SHP77 (cell line): ENCODE data around the gene THBS3.

Experiments
- DNase-seq, 2 experiments: peaks; one replicate each; lab custom pipeline; 2025; lab: John Stamatoyannopoulos, UW

The THBS3 gene

DNA sequence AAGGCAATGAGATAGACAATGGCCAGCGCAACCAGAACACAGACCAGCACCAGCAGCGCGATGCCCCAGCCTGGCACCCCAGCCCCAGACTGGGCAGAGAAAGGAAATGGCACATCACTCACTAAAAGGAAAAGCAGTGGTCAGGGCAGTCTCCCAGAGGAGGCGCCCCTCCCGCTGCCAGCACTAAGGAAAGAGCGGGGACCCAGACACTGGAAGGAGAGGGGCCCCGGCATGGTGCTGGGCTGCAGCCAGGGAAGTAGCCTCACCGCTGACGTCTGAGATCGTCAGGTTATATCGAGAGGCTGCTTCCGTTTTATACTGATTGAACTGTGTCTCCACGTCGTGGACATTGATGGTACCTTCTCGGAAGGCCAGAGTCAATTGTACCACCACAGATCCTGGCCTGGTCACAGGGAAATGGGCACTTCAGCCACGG lies 20.2 kb downstream of the THBS3 start:
- no peak for DNase-seq

DNA sequence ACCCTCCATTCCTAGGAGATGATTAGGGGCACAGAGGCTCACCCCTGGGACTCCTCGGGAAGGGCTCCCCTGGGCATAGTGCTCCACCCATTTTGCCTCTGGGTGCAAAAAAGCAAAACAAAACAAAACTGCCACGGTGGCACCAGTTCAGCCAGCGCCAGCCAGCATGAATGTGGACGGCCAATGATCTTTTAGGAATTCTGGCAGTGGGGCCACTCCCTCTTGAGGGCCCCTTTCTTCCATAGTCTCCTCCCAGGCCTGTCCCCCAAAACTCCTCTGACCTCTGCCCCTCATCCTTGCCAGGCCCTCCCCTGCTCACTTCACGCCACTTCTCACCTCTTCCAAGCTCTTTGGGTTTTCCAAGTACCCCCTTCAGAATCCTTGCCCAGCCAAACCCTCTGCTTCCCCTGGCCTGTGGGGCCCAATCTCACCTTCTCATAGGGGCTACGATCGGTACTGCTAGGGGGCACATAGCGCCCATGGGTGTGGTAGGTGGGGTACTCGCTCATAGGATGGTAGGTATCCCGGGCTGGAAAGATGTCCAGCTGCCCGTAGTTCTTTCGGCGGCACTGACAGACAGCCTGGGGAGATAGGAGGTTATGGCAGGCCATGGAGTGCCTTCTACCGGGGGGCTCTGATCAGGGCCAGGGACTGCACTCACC lies 20.8 kb downstream of the THBS3 start:
- no peak for DNase-seq

DNA sequence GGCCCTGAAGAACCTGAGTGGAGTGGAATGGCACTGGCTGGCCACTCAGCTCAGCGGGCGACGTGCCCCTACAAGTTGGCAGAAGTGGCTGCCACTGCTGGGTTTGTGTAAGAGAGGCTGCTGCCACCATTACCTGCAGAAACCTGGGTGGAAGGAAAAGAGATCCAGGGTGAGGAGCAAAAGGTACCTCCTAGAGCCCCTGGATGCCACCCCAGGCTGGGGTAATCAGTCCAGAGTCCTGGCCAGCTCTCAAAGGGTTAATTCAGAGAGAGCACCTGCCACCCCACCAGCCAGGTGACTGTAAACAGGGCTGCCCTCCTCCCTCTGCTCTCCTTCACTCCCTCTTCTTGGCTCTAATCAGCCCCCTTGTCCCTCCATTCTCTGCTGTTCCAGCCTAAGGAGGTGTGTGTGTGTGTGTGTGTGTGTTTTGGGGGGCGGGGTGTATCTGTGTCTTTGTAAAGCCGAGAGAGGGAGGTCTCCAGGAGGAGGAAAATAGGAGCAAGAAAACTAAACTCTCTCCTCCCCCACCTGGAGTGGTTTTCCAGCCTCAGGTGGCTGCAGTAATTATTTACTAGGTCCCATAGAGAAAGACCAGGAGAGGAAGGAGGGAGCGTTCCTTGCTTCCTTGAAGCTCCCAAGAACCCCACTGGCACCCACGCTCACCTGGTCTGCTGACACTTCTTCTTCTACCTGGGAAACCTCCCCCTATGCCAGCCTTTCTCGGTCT lies 21.5 kb downstream of the THBS3 start:
- DNase-seq = no peak

DNA sequence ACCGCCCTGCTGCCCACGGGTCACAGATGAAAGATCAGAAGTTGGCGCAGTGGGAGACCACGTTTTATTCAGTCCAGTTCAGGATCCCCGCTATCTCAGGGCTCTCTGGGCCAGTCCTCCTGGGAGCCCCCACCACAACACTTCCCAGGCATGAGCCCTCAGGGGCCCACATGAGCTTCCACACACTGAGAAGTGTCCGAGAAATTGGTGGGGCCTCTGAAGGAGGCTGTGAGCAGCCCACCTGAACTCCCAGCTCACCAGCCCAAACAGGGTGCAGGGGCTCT lies 22.0 kb downstream of the THBS3 start:
- no peak for DNase-seq

DNA sequence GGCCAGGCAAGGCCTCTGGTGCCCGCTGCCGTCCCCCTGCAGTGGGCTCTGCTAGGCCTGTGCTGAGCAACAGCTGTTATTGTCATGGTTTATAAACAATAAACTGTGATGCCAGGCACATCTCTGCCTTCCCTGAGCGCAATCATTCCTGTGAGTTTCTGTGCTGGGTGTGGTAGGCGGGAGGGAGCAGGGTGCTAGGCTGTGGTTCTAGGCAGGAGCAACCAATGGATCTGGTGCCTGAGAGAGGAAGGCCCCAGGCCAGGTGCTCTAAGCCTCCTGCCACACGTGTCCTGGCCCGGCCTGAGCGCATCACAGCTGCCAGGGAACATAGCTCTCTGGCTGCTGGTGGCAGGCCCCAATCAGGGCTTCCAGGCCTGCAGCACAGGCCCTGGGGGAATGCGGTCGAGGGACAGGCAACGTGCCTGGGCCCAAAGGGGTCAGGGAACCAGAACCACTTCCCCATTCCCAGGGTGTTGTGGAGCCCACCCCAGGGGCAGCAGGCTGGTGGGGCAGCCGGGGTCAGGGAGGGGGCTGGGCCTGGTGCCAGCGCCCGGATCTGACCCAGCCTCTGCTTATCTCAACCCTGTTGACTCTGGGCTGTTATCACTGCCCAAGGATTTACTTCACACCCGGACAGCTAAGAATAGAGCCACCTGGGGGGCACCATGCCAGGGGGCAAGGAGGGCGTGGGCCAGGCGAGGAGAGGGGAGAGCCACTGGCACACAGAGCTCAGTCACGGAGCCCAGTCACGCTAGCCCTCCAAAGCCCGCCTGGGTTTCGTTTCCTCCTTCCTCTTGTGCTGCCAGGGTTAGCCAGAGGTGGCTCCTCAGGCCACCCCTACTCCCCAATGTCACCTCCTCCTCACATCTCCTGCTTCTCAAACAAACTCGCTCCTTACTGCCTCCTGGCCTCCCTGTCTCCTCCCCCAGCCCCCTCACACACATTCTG lies 22.6 kb downstream of the THBS3 start:
- no peak for DNase-seq

DNA sequence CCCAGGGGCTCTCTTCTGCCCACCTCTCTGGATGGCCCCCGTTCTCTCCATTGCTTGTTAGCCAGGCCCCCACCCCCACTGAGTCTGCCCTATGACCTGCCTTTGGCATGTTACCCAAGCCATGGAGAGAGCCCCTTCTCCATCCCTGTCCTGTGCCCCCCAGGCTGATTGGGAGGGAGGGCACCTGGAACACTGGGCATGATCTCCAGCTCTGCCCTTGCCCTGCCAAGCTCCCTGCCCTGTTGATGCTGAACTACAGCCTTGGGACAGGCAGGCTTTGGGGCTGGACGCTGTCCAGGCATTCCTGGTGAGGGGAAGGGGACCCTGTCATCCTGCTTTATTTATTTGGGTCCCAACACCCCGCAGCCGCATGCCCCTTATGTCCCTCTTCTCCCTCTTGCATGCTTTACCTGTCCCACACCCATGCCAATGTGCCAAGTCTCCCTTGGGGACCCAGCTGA lies 23.3 kb downstream of the THBS3 start:
- no peak for DNase-seq

DNA sequence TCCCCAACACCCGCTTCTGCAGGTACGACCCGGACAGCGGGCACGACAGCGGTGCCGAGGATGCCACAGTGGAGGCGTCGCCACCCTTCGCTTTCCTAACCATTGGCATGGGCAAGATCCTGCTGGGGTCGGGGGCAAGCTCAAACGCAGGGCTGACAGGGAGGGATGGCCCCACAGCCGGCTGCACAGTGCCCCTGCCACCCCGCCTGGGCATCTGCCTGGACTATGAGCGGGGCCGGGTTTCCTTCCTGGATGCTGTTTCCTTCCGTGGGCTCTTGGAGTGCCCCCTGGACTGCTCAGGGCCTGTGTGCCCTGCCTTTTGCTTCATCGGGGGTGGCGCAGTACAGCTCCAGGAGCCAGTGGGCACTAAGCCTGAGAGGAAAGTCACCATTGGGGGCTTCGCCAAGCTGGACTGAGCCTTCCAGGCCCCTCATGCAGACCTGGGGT lies 23.9 kb downstream of the THBS3 start:
- no peak for DNase-seq

DNA sequence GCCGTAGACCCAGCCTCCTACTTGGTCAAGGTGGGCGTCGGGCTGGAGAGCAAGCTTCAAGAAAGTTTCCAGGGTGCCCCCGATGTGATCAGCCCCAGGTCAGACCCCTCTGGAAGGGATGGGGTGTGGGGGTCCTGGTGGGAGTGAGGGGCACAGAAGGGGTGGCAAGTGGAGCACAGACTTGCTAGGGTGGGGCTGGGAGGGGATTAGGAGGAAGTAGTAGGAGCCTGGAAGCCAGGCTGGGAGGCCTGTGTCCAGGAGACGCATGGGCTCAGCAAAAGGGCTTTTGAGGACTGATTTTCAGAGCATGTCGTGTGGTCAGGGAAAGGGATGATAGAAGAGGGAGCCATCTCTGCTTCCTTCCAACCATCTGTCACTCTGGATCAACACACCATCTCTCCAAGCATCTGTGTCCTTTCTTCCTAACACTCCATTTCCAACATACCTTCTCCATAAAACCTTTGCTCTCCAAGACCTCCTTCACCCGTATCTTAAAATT lies 25.6 kb downstream of the THBS3 start:
- no peak for DNase-seq

DNA sequence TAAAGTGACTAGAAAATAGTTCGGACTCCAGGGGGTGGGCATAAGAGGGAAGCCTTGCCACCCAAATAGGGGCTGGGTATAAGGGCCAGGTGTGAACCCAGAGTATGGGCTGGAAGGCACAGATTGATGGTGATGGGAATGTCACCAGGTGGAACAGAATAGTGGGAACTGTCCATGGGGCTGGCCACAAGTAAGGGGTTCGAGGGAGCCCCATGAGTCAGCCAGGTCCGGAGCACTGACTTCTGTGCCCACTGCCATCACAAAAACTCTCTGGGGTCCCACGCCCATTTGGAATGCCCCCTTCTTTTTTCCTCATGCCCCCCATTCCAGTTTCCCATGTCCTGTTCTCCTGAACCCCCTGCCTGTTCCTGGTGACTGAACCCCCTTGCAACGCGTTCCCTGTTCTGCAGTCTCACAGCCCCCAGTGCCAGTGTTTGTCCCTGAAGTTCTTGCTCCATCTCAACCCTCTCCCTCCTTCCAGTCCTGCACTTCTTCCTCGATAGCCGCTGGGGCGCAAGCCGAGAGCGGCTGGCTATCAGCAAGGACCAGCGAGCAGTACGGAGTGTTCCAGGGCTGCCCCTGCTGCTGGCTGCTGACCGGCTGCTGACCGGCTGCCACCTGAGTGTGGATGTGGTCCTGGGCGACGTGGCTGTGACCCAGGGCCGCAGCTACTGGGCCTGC lies 26.2 kb downstream of the THBS3 start:
- no peak for DNase-seq

DNA sequence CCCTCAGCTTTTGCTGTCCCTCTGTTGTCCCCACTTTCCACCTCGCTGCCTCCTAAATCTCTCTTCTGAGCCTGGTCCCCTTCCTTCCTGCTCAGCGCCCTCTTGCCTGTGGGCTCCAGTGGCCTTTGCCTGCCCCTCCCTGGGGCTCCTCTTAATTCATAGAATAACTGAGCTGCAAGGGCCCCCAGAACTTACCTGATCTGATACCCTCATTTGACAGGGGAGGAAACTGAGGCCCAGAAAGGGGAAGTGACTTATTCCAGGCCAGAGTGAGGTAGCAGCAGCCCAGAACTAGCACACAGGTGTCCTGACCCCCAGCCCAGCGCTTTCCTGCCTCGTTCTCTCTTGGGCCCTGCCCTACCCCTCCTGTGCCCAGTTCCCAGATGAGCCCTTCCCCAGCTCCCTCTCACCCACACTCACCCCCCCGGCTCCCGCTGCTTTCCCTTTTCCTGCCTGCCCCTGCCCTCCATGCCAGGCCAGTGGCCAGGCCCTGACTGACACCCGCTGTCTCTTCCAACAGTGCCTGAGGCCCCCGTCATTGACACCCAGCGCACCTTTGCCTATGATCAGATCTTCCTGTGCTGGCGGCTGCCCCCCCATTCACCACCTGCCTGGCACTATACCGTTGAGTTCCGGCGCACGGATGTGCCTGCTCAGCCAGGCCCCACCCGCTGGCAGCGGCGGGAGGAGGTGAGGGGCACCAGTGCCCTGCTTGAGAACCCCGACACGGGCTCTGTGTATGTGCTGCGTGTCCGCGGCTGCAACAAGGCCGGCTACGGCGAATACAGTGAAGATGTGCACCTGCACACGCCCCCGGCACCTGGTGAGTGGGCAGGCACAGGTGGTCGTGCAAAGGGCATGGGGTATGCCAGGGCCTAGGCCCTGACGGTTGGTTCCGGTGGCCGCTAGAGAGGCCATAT lies 28.3 kb downstream of the THBS3 start:
- no peak for DNase-seq

DNA sequence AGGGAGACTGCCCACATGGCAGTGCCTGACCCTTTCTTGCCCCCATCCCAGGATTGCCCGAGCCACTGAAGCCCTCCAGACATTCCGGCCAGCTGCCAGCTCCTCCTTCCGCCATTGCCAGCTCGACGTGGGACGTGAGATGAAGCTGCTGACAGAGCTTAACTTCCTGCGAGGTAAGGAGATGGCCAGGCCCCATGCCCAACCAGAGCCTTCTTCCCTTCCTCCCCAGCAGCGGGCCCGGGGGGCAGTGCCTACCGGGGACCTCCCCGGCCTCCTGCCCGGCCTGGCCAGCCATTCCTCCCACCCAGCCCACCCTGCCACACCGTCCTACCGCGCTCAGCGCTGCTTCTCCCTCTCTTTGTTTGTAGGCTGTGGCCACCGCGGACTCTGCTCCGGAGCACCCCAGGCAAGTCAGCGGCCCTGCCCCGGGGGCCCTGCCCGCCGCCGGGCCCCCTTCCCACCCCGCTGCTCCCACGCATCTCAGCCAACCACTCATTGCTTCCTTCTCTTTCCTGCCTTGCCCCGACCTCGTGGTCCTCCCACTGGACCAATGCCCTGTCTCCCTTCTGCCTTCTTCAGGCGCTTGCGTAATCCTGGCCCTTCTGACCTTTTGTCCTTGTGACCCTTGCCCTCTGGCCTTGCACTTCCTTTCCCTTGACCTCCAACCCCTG lies 29.1 kb downstream of the THBS3 start:
- no peak for DNase-seq

DNA sequence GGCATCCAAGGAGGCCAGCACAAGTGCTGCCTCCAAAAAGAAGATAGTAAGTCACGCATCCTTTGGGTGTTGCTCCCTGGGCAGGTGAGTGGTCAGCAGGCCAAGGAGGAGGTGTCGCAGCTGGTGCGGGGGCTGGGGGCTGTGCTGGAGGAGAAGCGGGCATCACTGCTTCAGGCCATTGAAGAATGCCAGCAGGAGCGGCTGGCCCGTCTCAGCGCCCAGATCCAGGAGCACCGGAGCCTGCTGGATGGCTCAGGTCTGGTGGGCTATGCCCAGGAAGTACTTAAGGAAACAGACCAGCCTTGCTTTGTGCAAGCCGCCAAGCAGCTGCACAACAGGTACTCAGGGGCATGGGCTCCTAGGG lies 29.8 kb downstream of the THBS3 start:
- DNase-seq = no peak

DNA sequence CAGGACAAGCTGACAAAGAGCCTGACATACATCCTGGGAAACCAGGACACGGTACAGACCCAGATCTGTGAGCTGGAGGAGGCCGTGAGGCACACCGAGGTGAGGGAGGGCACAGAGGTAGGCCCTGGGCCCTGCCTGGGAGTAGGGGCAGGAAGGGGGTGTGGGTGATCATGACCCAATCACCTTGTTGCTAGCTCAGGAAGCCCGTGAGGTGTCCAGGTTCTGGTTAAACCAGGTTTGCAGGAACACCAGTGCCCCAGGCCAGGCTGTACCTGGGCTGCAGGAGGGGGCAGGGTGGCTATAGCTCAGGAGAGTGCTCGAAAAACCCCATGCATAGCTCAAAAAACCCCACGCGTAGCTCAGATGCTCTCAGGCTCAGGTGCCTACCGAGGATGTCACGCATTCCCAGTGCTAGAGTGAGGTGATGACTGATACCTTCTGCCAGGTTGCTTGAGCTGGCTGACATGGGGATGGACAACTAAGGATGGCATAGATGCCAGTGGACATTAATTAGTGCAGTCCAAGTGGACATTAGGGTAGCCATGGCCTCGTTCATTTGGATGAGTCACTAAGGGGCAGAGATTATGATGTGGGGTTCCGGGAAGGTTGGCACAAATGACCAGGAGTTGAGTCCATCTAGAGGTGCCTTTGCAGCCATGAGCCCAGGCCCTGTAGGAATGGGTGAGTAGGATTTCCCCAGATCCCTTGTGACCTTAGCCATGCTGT lies 30.3 kb downstream of the THBS3 start:
- DNase-seq = no peak

DNA sequence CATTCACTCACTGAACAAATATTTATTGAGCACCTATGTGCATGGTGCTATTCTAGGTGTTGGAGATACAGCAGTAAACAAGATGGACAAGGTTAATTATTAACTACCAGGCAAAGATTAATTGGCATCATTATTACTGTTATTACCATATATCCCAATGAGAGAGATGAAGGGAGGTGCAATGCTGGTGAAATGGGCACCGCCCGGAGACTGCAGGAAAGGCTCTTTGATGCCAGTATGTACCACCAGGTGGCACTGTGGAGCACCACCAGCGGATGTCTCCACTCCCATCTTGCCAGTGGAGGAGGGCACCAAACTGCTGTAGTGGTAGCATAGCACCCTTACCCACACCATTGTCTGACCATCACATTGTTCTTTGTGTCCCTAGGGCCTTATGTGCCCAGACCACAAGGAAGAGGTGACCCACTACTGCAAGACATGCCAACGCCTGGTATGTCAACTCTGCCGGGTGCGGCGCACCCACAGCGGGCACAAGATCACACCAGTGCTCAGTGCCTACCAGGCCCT lies 31.1 kb downstream of the THBS3 start:
- DNase-seq = peak; percentile 84 to 88

DNA sequence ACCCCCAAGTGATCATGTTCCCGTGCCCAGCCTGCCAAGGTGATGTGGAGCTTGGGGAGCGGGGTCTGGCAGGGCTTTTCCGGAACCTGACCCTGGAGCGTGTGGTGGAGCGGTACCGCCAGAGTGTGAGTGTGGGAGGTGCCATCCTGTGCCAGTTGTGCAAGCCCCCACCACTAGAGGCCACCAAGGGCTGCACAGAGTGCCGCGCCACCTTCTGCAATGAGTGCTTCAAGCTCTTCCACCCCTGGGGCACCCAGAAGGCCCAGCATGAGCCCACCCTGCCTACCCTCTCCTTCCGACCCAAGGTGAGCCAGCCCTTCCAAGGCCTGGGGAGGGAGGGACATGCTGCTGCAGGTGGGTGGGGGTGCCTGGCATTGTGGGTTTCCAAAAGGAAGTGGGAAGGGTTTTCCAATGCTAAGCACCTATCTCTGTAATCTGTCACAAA lies 31.7 kb downstream of the THBS3 start:
- DNase-seq = peak; percentile 30 to 60

DNA sequence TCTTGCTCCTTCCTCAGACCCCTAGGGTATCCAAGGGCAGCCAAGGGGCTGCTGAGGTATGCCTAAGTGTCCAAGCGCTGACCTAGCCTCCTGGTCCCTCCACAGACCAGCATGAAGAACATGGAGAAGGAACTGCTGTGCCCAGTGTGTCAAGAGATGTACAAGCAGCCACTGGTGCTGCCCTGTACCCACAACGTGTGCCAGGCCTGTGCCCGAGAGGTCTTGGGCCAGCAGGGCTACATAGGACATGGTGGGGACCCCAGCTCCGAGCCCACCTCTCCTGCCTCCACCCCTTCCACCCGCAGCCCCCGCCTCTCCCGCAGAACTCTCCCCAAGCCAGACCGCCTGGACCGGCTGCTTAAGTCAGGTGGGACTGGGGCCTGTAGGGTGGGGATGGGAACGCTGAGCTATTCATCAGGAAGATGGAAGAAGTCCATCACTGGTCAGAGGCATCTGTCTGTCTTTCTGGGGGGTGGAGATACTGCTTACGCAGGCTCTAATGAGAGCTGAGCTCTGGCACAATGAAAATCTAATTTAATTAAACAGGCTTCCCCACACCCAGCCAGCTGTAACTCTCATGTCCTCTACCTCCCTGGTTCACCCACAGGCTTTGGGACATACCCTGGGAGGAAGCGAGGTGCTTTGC lies 32.3 kb downstream of the THBS3 start:
- DNase-seq = no peak

DNA sequence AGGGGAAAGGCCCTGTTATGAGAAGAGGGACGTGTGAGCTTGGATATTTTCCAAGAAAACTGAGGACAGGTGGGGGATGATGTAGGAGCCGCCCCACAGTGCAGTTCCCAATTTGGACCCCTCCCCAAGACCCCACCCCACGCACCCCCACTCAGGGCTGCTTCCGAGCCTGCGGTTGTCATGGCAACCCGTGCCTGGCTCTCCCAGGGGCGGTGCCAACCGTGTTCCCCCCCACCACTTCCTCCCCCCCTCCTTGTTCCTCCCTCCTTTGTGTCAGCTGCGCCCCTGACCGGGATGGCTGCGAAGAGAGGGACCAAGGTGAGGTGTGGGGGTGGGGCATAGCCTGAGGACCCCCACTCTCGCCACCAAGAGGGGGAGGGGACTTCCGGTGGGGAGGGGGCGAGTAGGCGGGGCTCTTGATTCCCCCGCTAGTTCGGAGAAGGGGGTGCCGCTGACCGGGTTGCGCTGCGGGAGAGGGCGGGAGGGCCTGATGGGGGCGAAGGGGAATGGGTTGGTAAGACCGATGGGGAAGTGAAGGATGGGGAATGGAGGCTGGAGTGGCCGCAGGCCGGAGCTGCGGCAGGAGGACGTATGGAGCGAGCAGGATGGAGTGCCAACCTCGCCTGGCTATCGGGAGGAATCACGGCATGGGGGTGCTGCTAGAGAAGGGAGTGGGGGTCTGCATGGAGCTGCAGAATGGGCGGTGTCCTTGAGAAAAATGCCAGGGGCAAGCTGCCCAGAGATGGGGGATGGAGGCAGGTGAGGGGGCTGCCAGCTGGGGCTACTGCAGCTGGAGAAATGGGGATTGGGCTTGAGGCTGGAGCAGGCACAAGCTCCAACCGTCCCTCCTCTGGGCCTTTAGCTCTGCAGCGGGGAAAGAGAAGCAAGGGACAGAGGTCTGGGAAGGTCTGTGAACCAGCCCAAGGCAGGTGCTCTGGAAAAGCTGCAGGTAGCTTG lies 33.1 kb downstream of the THBS3 start:
- peak; percentile 44 to 71 for DNase-seq
